GM12891 (cell line): ENCODE measurements around the gene PREX1.

Experiments used
- DNase-seq: peaks from one replicate; pipeline ENCODE4 v3.0.0; 2011; ENCODE audit warnings: low spot score; ENCODE audit not compliant: insufficient read length
- FAIRE-seq: peaks from 2 replicates; lab custom pipeline; 2011; peaks lifted over from hg19 to GRCh38; lab: Jason Lieb, UNC
- PAX5 ChIP-seq: IDR thresholded peaks from 2 replicates; pipeline ENCODE4 v1.6.1; 2011; ENCODE audit warnings: low read length, moderate library complexity, mild to moderate bottlenecking; ENCODE audit not compliant: insufficient read depth, severe bottlenecking
- POLR2A ChIP-seq: IDR thresholded peaks from 2 replicates; pipeline ENCODE4 v1.6.1; 2011; ENCODE audit warnings: low read depth, low read length, control low read depth
- POLR2AphosphoS5 ChIP-seq: IDR thresholded peaks from 2 replicates; pipeline ENCODE4 v1.6.1; 2011; ENCODE audit warnings: low read depth, low read length, control low read depth
- POU2F2 ChIP-seq: IDR thresholded peaks from 2 replicates; pipeline ENCODE4 v1.6.1; 2011; ENCODE audit warnings: low read depth, mild to moderate bottlenecking, control low read depth, low read length, moderate library complexity
- SPI1 ChIP-seq: IDR thresholded peaks from 2 replicates; pipeline ENCODE4 v1.6.1; 2011; ENCODE audit warnings: low read depth, low read length, control low read depth
- TAF1 ChIP-seq: IDR thresholded peaks from 2 replicates; pipeline ENCODE4 v1.6.1; 2011; ENCODE audit warnings: low read depth, low read length, control low read depth

Gene PREX1

GRCh38 chr20:48706710-48707365, 121.0 kb downstream of the PREX1 start:
- FAIRE-seq (no peak), DNase-seq (no peak)
- TF ChIP-seq POLR2A (no peak), PAX5 (no peak), POLR2AphosphoS5 (no peak), TAF1 (no peak), POU2F2 (no peak), SPI1 (no peak)

DNA sequence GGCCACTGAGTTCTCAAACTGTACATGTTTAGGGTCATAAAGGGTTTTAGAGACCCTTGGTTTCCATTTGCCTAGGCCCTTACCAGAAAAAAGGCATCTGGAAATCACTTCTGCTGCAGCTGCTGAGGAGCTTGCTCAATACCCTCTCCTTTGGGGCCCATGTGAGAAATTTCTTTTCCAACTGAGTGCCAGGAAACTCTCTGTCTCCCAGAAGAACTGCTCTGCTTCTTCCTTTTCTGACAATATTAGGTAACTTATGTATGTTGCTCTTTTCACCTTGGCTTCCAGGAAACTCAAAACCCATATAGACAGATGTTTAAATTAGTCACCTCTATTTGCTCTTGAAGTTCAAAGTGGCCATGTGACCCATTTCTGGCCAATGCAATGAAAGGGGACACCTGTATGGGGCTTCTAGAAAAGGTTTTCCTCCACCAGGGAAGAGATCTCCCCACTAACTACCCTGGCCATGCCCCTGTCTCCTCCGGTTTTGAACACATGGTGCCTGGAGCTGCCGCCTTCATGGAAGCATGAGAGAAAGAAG, 121.6 kb downstream of the PREX1 start:
- TF ChIP-seq PAX5 = no peak
- no peak for TF ChIP-seq POU2F2
- TF ChIP-seq POLR2AphosphoS5 = no peak
- TF ChIP-seq TAF1 = no peak
- TF ChIP-seq POLR2A = no peak
- no peak for DNase-seq
- FAIRE-seq = no peak

- FAIRE-seq (peak; percentile 20), DNase-seq (no peak)
- TF ChIP-seq POU2F2 (no peak), PAX5 (no peak)
Measured at GRCh38 chr20:48705240-48706115, 122.3 kb downstream of the PREX1 start.

GRCh38 chr20:48704761-48705160, 123.0 kb downstream of the PREX1 start:
- DNase-seq = no peak
- no peak for FAIRE-seq
- TF ChIP-seq POLR2AphosphoS5 (no peak), POLR2A (no peak), TAF1 (no peak), PAX5 (no peak), POU2F2 (no peak), SPI1 (no peak)

DNA sequence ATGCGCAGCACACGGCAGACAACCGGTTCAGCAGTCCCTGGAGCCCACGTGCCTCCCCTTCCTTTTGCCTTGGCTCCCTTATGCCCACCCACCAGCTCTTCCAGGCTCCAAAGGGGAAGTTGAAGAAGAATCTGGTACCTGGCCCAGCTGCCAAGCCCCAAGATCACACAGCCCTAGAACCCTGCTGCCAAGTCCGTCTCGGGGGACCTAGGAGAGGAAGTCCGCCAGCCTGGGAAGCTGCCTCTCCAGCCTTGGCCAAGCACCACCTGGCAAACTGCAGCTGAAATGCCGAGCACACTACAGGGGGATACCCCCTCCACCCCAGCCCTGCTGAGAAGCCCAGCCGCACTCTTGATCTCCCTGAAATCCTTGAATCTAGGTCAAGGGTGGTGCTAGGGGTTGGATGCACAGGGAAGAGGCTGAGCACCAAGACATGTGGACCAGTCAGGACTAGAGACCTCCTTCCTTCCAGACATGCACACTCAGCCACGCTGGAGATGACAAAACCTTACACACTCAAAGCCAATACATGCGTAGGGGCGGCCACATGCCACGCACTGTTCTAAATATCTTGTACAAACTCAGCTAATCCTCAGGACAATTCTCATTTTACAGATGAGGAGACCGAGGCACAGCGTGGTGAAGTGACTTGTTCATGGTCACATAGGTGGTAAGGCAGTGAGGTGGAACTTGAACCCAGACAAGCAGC, 124.1 kb downstream of the PREX1 start:
- DNase-seq = no peak
- FAIRE-seq = no peak
- TF ChIP-seq SPI1 (no peak), POU2F2 (no peak), TAF1 (no peak), PAX5 (no peak), POLR2AphosphoS5 (no peak), POLR2A (no peak)

GRCh38 chr20:48703107-48703506, 124.7 kb downstream of the PREX1 start:
- DNase-seq (no peak), FAIRE-seq (no peak)
- no peak for TF ChIP-seq POLR2AphosphoS5
- TF ChIP-seq POU2F2 = no peak
- no peak for TF ChIP-seq TAF1
- no peak for TF ChIP-seq PAX5
- TF ChIP-seq POLR2A = no peak
- TF ChIP-seq SPI1 = no peak

DNA sequence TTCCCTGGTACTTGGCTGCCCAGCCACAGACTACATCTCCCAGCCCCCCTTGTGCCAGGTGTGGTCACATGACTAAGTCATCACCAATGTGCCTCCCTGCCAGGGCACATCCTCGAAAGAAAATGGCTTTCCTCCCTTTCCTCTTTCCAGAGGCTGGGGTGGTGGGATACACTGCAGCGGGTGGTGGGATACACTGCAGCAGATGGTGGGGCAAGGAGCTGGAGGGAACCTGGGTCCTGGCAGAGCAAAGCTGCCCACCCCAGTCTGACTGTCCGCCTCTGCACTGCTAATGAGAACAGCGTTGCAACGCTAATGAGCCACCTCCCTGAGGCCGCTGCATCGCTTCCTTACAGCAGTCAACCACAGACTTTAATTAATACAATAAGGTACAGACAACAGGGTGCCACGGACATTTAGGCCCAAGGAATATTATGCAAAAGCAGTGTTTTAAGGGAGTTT, 125.3 kb downstream of the PREX1 start:
- DNase-seq = no peak
- no peak for TF ChIP-seq POLR2A
- TF ChIP-seq POLR2AphosphoS5 = no peak
- no peak for TF ChIP-seq POU2F2
- no peak for TF ChIP-seq TAF1
- no peak for TF ChIP-seq PAX5
- no peak for TF ChIP-seq SPI1
- no peak for FAIRE-seq

DNA sequence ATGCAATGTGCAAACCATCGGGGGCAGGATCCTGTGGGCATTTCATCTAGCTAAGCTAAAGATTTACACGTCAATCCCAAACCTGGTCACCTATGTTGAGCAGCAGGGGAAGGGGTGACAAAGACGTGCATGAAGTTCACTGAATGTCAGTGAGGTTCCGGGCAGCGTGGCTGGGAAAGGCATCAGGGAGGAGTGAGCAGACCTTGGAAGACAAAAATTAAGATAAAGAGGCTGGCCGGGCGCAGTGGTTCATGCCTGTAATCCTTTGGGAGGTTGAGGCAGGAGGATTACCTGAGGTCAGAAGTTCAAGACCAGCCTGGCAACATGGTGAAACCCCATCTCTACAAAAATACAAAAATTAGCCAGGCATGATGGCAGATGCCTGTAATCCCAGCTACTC, 126.1 kb downstream of the PREX1 start:
- DNase-seq = no peak
- no peak for FAIRE-seq
- TF ChIP-seq POU2F2 (no peak), PAX5 (no peak)

DNA sequence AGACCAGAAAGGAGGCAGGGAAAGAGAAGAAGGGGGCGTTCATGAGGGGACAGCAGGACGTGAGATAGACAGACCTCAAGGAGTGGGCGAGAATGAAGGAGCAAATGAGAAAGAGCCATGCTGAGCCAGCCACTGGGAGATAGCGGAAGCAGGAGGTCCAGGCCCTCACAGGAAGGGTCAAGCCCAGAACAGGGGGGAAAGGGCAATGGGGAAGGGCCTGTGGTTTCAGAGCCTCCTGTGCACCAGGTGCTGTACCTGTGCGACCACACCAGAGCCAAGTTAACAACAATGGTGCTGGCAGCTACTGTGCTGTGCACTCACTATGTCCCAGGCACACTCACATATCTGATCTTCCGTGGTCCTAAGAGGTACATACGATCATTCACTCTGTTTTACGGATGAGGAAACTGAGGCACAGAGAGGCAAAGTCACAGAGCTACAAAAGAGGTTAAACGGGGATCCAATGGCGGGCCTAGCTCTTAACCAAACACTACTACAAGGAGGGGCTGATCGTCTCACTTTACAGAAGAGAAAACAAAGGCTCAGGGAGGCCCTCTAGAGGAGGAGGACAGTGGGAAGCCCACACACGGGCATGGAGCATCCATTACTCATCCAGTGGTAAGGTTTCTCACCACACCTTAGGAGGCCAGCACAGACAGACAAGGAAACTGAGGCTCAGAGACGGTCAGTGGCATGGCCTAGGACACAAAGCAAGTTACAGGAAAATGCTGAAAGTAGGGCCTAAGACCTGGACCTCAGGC, 129.1 kb downstream of the PREX1 start:
- TF ChIP-seq POLR2A = no peak
- TF ChIP-seq POLR2AphosphoS5 = no peak
- no peak for TF ChIP-seq PAX5
- no peak for TF ChIP-seq SPI1
- no peak for TF ChIP-seq POU2F2
- TF ChIP-seq TAF1 = no peak
- FAIRE-seq = no peak
- DNase-seq = no peak
